Measurements from ENCODE around the gene POU2AF1. TPM values are rescaled to one million over a fixed set of nuclear protein-coding genes. Genes with fewer than 3 reads are reported as not detected.
A peak's percentile ranks its signal among the peaks of the same experiment; 100 is the strongest.

POU2AF1 gene
- total and polyA plus RNA-seq, 2 of the 13 experiments (the other 11 are each of a cell fraction or from before 2014, with no cell fraction given) = 1.9 to 3.6 TPM

- TF ChIP-seq ZNF746 (CRISPR knock-in tag; IDR thresholded peaks at IDR 0.05) (peak; percentile 65; the same call in 1 of the 2 replicates), ZNF558 (CRISPR knock-in tag; IDR thresholded peaks at IDR 0.05; ENCODE audit: borderline replicate concordance) (0 out of 2 replicates have a peak, but pooled peaks have one; percentile 70), ZNF543 (CRISPR knock-in tag; IDR thresholded peaks at IDR 0.05) (peak; percentile 53; the same call in 1 of the 2 replicates), NCOA1 (CRISPR knock-in tag; IDR thresholded peaks at IDR 0.05) (peak; percentile 78), ZBTB42 (CRISPR knock-in tag; IDR thresholded peaks at IDR 0.05) (peak; percentile 67)
Measured at GRCh38 chr11:111334532-111335502, 44.3 kb downstream of the POU2AF1 start (continued).

- ChIA-PET CTCF (ENCODE audit: low intra/inter-chr PET ratio, low total read pairs) (no interaction called here), POLR2A (interaction anchor here (1.1 to 8.2 kb wide), 2 partner anchors 11 to 28 kb away, joined by 4 to 197 read pairs; no protein-coding TSS in a partner anchor)
- H3K27ac ChIP-seq (ENCODE audit: extremely low read length, insufficient read depth, low read length) = no peak overlapping the region
- H3K27me3 ChIP-seq (ENCODE audit: control insufficient read depth in 1 of 2, insufficient read depth in 2 of 2, low read length in 2 of 2) = no peaks in the 10 kb centered on the region
- no peaks in the 10 kb centered on the region for H3K79me2 ChIP-seq (ENCODE audit: insufficient read depth, low read length)
- FAIRE-seq (no peak), ATAC-seq (no peak), DNase-seq (ENCODE audit: low spot score) (no peak)
- 94% methylated on average over 3 of the region's 4 CpGs for WGBS (ENCODE audit: low lambda C conversion rate)
- in situ Hi-C loops (cut with HindIII; ENCODE audit: extremely low pct_ligation_motif_present, low pct_unique_long_range_greater_than_20kb) = no loop called here
- no peak overlapping the region for H3K4me2 ChIP-seq (ENCODE audit: low read depth, low read length)
- no peaks in the 10 kb centered on the region for H3K36me3 ChIP-seq (replicated peaks in 1 of 2; ENCODE audit: control insufficient read depth in 1 of 2, insufficient read depth in 2 of 2, low read length in 2 of 2)
- no TSS peak for BruUV-seq (replicated peaks)
- no peaks in the 10 kb centered on the region for H4K20me1 ChIP-seq (ENCODE audit: insufficient read depth, low read length)
- no peaks in the 10 kb centered on the region for H3K9me3 ChIP-seq (ENCODE audit: low read length)
- peaks cover 93% of the 10 kb centered on the region for H3K4me1 ChIP-seq (ENCODE audit: insufficient read depth, low read length)
- intact Hi-C loops (cut with micrococcal nuclease; ENCODE audit: unreplicated experiment) = loop anchor here (2.0 kb wide), 1 partner anchor 23 kb away; no protein-coding TSS in a partner anchor
- no peak overlapping the region for H3K9ac ChIP-seq (ENCODE audit: insufficient read depth, low read depth, low read length)
- H3K4me3 ChIP-seq (replicated peaks in 1 of 3; ENCODE audit: insufficient read depth in 1 of 3, low read depth in 2 of 3, low read length in 3 of 3) = no peak overlapping the region
- no peak overlapping the region for H2AFZ ChIP-seq (ENCODE audit: low read length)
- TF ChIP-seq ZNF510 (CRISPR knock-in tag; IDR thresholded peaks at IDR 0.05; ENCODE audit: low read depth) (no peak), SRSF9 (IDR thresholded peaks at IDR 0.05; ENCODE audit: borderline replicate concordance, insufficient read depth, low read depth, low read length, poor library complexity, severe bottlenecking) (no peak), STAT5B (CRISPR knock-in tag; IDR thresholded peaks at IDR 0.05) (no peak), TFDP1 (CRISPR knock-in tag; IDR thresholded peaks at IDR 0.05; ENCODE audit: borderline replicate concordance) (no peak), AFF4 (CRISPR knock-in tag; IDR thresholded peaks at IDR 0.05) (no peak), BHLHE40 (IDR thresholded peaks at IDR 0.05; ENCODE audit: low read length) (no peak), GLI4 (CRISPR knock-in tag; IDR thresholded peaks at IDR 0.05; ENCODE audit: borderline replicate concordance) (no peak), NR2F1 (CRISPR knock-in tag; IDR thresholded peaks at IDR 0.05) (no peak)
Measured at GRCh38 chr11:111331711-111332479, 47.2 kb downstream of the POU2AF1 start.
